ENCODE results near the gene LTK.

LTK gene

DNA sequence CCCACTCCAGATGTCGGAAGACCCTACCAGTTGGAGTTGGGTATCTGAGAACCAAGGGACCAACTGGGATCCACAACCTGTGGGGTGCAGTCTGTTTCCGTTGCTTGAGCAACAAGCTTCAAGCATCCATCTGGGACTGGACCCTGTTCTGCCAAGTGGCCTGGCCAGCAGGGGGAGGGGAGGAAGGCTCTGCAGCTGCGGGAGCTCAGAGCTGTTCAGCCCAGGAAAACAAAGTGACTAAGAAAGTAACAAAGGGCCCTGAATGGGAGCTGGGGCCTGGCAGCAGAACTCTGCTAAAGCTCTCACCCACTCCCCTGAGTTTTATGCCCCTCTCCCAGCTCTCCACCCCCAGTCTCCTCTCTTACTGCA, 48.1 kb upstream of the LTK start:
- Histone ChIP-seq H3K36me3 (ENCODE audit: insufficient read depth, low read length) (no peaks in the 10 kb centered on the region), H4K20me1 (ENCODE audit: insufficient read depth, low read length) (no peaks in the 10 kb centered on the region), H3K4me1 (ENCODE audit: insufficient read depth, low read length, severe bottlenecking) (peaks cover 23% of the 10 kb centered on the region), H3K27me3 (ENCODE audit: insufficient read depth, low read length) (peaks cover 12% of the 10 kb centered on the region; the same call in 1 of the 2 replicates), H3K9ac (ENCODE audit: low read length) (no peak overlapping the region), H2AFZ (ENCODE audit: low read length) (no peak overlapping the region), H3K79me2 (ENCODE audit: insufficient read depth, low read length) (no peaks in the 10 kb centered on the region), H3K4me2 (ENCODE audit: low read length) (no peak overlapping the region), H3K9me3 (ENCODE audit: low read length) (no peaks in the 10 kb centered on the region), H3K27ac (ENCODE audit: low read depth, low read length, poor library complexity, severe bottlenecking) (no peak overlapping the region), H3F3A (ENCODE audit: insufficient read depth, low read length) (no peaks in the 10 kb centered on the region), H3K4me3 (ENCODE audit: low read depth, low read length, poor library complexity, severe bottlenecking) (no peak overlapping the region), H3K9me2 (ENCODE audit: low read depth, low read length) (no peaks in the 10 kb centered on the region)
- TF ChIP-seq, protein P1, sequence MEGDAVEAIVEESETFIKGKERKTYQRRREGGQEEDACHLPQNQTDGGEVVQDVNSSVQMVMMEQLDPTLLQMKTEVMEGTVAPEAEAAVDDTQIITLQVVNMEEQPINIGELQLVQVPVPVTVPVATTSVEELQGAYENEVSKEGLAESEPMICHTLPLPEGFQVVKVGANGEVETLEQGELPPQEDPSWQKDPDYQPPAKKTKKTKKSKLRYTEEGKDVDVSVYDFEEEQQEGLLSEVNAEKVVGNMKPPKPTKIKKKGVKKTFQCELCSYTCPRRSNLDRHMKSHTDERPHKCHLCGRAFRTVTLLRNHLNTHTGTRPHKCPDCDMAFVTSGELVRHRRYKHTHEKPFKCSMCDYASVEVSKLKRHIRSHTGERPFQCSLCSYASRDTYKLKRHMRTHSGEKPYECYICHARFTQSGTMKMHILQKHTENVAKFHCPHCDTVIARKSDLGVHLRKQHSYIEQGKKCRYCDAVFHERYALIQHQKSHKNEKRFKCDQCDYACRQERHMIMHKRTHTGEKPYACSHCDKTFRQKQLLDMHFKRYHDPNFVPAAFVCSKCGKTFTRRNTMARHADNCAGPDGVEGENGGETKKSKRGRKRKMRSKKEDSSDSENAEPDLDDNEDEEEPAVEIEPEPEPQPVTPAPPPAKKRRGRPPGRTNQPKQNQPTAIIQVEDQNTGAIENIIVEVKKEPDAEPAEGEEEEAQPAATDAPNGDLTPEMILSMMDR (IDR thresholded peaks at IDR 0.05; ENCODE audit: low read length), result no peak
- no peak for TF ChIP-seq EZH2 (IDR thresholded peaks at IDR 0.05; ENCODE audit: borderline replicate concordance, low read length)

DNA sequence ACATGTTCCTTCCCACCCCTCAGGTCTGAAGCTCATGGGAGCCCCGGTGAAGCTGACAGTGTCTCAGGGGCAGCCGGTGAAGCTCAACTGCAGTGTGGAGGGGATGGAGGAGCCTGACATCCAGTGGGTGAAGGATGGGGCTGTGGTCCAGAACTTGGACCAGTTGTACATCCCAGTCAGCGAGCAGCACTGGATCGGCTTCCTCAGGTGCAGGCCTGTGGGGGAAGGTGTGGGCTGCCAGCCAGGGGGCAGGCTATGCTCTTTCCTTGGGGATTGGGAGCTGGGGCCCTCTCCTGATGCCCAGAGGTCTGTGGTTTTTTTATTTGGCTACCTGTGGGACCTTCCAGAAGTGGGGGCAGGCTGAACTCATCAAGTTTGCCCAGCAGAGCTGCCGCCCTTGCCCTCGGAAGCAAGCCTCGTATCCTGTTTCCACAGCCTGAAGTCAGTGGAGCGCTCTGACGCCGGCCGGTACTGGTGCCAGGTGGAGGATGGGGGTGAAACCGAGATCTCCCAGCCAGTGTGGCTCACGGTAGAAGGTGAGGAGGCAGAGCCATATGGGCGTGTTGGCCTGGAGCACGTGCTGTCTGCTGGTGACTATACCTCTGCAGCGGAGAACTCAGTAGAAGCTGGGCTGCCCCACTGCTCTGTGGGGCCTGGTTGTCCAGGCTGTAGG, 47.6 kb upstream of the LTK start:
- Histone ChIP-seq H3F3A (ENCODE audit: insufficient read depth, low read length) (no peaks in the 10 kb centered on the region), H3K79me2 (ENCODE audit: insufficient read depth, low read length) (no peaks in the 10 kb centered on the region), H3K4me2 (ENCODE audit: low read length) (no peak overlapping the region), H3K27ac (ENCODE audit: low read depth, low read length, poor library complexity, severe bottlenecking) (no peak overlapping the region), H3K9me2 (ENCODE audit: low read depth, low read length) (no peaks in the 10 kb centered on the region), H3K27me3 (ENCODE audit: insufficient read depth, low read length) (peaks cover 12% of the 10 kb centered on the region; the same call in 1 of the 2 replicates), H3K36me3 (ENCODE audit: insufficient read depth, low read length) (no peaks in the 10 kb centered on the region), H3K4me1 (ENCODE audit: insufficient read depth, low read length, severe bottlenecking) (peaks cover 27% of the 10 kb centered on the region), H3K9ac (ENCODE audit: low read length) (no peak overlapping the region), H3K9me3 (ENCODE audit: low read length) (no peaks in the 10 kb centered on the region), H3K4me3 (ENCODE audit: low read depth, low read length, poor library complexity, severe bottlenecking) (no peak overlapping the region), H4K20me1 (ENCODE audit: insufficient read depth, low read length) (no peaks in the 10 kb centered on the region), H2AFZ (ENCODE audit: low read length) (no peak overlapping the region)
- TF ChIP-seq EZH2 (IDR thresholded peaks at IDR 0.05; ENCODE audit: borderline replicate concordance, low read length), result no peak
- TF ChIP-seq, protein P1 (IDR thresholded peaks at IDR 0.05; ENCODE audit: low read length), result no peak

DNA sequence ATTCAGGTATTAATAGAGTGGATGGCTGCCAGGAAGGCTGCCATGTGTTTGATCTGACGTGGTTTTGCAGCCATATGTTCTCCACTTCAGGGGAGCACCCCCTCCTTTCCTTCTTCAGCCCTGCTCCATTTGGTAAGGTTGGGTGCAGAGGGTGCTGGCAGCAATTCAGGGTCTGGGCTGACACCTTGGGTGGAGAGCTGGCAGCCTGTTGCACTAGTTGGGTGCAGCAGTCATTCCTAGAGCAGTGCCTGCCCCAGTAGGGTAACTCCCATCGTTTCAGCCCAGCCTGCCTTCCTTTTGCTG, 46.9 kb upstream of the LTK start:
- Histone ChIP-seq H3K79me2 (ENCODE audit: insufficient read depth, low read length) (no peaks in the 10 kb centered on the region), H3K9me3 (ENCODE audit: low read length) (no peaks in the 10 kb centered on the region), H3K9ac (ENCODE audit: low read length) (no peak overlapping the region), H2AFZ (ENCODE audit: low read length) (no peak overlapping the region), H3K27ac (ENCODE audit: low read depth, low read length, poor library complexity, severe bottlenecking) (no peak overlapping the region), H3K27me3 (ENCODE audit: insufficient read depth, low read length) (peaks cover 12% of the 10 kb centered on the region; the same call in 1 of the 2 replicates), H3K4me2 (ENCODE audit: low read length) (no peak overlapping the region), H3K4me1 (ENCODE audit: insufficient read depth, low read length, severe bottlenecking) (peaks cover 27% of the 10 kb centered on the region), H3F3A (ENCODE audit: insufficient read depth, low read length) (no peaks in the 10 kb centered on the region), H3K4me3 (ENCODE audit: low read depth, low read length, poor library complexity, severe bottlenecking) (no peak overlapping the region), H3K36me3 (ENCODE audit: insufficient read depth, low read length) (no peaks in the 10 kb centered on the region), H4K20me1 (ENCODE audit: insufficient read depth, low read length) (no peaks in the 10 kb centered on the region), H3K9me2 (ENCODE audit: low read depth, low read length) (no peaks in the 10 kb centered on the region)
- TF ChIP-seq, protein P1 (IDR thresholded peaks at IDR 0.05; ENCODE audit: low read length), result no peak
- TF ChIP-seq EZH2 (IDR thresholded peaks at IDR 0.05; ENCODE audit: borderline replicate concordance, low read length), result no peak
